ENCODE measurements around the gene LRRIQ1.

LRRIQ1 gene

DNA sequence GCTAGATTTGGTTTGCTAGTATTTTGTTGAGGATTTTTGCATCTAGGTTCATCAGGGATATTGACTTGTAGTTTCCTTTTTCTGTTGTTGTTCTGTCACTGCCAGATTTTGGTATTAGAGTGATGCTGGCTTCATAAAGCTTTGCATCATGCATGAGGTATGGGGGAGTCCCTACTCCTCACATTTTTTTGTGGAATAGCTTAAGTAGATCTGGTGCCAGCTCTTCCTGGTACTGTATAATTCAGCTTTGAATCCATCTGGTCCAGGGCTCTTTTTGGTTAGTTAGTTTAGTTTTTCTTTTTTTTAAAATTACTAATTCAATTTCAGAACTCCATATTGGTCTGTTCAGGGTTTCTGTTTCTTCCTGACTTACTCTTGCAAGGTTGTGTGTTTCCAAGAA, 59.4 kb downstream of the LRRIQ1 start:
- TF ChIP-seq, protein P1, sequence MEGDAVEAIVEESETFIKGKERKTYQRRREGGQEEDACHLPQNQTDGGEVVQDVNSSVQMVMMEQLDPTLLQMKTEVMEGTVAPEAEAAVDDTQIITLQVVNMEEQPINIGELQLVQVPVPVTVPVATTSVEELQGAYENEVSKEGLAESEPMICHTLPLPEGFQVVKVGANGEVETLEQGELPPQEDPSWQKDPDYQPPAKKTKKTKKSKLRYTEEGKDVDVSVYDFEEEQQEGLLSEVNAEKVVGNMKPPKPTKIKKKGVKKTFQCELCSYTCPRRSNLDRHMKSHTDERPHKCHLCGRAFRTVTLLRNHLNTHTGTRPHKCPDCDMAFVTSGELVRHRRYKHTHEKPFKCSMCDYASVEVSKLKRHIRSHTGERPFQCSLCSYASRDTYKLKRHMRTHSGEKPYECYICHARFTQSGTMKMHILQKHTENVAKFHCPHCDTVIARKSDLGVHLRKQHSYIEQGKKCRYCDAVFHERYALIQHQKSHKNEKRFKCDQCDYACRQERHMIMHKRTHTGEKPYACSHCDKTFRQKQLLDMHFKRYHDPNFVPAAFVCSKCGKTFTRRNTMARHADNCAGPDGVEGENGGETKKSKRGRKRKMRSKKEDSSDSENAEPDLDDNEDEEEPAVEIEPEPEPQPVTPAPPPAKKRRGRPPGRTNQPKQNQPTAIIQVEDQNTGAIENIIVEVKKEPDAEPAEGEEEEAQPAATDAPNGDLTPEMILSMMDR (IDR thresholded peaks at IDR 0.05; ENCODE audit: extremely low read depth, insufficient read depth, missing control alignments) = no peak
- in situ Hi-C loops (cut with MboI; ENCODE audit: low pct_unique_long_range_greater_than_20kb, low sequenced_read_pairs, unreplicated experiment) = no loop called here
- no peak for DNase-seq (ENCODE audit: low spot score)

DNA sequence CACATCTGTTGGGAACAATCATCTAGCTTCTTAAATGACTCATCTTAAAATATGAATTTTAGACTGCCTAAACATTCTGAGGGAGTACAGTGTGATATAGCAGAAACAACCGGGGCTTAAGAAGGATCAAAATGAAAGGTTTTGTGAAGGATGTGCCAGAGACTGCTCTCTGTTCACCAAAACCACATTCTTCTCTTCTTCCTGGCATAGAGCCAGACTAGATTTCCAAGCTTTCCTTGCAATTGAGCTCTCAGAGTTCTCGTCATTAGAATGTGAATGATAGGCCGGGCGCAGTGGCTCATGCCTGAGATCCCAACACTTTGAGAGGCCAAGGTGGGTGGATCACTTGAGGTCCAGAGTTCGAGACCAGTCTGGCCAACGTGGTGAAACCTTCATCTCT, 94.5 kb downstream of the LRRIQ1 start:
- no peak for DNase-seq (ENCODE audit: low spot score)
- TF ChIP-seq, protein P1 (IDR thresholded peaks at IDR 0.05; ENCODE audit: extremely low read depth, insufficient read depth, missing control alignments) = no peak
- in situ Hi-C loops (cut with MboI; ENCODE audit: low pct_unique_long_range_greater_than_20kb, low sequenced_read_pairs, unreplicated experiment) = no loop called here

DNA sequence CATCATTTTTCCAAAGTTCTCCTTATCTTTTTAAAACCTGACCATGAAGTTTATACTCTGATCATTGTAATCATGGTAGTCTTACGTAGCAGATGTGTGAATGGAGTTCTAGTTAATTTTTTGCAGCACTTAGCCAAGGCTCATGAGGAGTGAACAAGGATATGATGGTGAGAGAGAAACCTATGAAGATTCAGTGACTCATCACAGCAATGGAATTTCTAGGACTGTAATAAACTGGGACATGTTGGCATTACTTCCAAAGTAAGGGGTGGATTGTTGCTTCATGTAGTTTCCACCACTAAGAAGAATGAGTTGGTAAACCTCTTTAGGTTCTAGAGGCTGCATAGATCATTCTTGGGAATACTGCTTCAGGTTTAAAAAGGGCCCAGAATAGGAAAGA, 102.7 kb downstream of the LRRIQ1 start:
- no peak for DNase-seq (ENCODE audit: low spot score)
- in situ Hi-C loops (cut with MboI; ENCODE audit: low pct_unique_long_range_greater_than_20kb, low sequenced_read_pairs, unreplicated experiment) = no loop called here
- TF ChIP-seq, protein P1 (IDR thresholded peaks at IDR 0.05; ENCODE audit: extremely low read depth, insufficient read depth, missing control alignments) = no peak

DNA sequence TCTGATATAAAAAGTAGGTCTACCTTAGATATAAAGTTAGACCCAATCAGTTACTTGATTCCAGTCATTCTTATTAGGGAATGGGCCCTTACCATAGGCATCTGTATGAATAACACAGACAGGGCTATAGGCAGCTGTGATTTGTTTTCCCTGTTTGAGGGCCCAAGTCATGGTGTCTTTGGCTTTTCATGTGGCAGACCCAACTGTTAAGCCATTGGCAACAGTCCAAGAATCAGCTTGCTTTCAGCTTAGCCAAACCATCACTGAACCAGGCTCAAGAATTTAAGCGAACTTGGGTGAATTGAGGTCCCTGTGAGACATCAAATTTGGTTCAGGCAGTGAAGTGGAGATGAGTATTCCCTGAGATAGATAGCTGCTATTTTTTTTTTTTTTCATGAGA, 111.2 kb downstream of the LRRIQ1 start:
- no peak for DNase-seq (ENCODE audit: low spot score)
- TF ChIP-seq, protein P1 (IDR thresholded peaks at IDR 0.05; ENCODE audit: extremely low read depth, insufficient read depth, missing control alignments) = no peak
- in situ Hi-C loops (cut with MboI; ENCODE audit: low pct_unique_long_range_greater_than_20kb, low sequenced_read_pairs, unreplicated experiment) = no loop called here

DNA sequence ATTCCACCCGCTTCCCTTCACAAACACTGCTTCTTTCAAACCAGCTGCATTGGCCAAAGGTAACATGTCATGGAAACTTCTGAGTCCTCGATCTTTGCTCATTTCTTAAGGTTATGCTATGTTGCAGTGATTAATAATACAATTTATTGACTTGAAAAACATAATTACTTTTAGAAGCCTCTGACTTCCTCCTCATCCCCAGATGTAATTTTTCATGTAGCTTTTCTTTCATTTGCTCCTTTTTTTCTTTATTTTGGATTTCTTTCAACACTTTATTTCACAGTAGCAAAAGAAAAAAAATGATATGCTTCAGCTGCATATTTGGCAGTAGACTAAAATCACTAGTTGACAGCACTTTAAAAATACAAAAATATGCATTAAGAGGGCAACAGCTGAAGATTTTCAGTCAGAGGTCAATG, 116.2 kb downstream of the LRRIQ1 start:
- no peak for DNase-seq (ENCODE audit: low spot score)
- TF ChIP-seq, protein P1 (IDR thresholded peaks at IDR 0.05; ENCODE audit: extremely low read depth, insufficient read depth, missing control alignments) = no peak
- in situ Hi-C loops (cut with MboI; ENCODE audit: low pct_unique_long_range_greater_than_20kb, low sequenced_read_pairs, unreplicated experiment) = no loop called here

DNA sequence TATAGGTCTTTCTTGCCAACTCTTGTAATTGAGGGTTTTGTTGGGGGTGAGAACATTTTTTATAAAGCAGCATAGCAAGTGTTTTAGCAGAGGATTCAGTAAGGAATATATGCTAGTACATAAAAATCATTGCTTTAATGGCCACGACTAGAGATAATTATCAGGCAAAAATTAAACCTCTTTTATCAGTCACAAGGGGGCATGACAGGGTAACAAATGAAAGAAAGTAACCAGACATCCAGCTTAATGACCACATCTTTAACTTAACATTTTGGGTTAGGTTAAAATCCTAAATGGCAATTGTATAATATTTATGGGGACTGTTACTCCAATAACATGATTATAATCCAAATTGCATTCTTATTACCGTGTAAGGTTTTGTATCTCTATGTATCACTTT, 119.6 kb downstream of the LRRIQ1 start:
- in situ Hi-C loops (cut with MboI; ENCODE audit: low pct_unique_long_range_greater_than_20kb, low sequenced_read_pairs, unreplicated experiment) = no loop called here

More for the DNA sequence above, 119.6 kb downstream of the LRRIQ1 start:
- DNase-seq (ENCODE audit: low spot score) = no peak
- TF ChIP-seq, protein P1 (IDR thresholded peaks at IDR 0.05; ENCODE audit: extremely low read depth, insufficient read depth, missing control alignments) = peak; percentile 28

Data from GM13977 (cell line).